Measurements from ENCODE around the gene VPS33B. TPM values are rescaled to one million over a fixed set of nuclear protein-coding genes. Genes with fewer than 3 reads are reported as not detected.

The VPS33B gene
- total and polyA plus RNA-seq, 2 of the 13 experiments (the other 11 are each of a cell fraction or from before 2014, with no cell fraction given) = 15.8 to 16.5 TPM

GRCh38 chr15:90970274-90970673, 52.1 kb downstream of the VPS33B start:
- Histone ChIP-seq H2AFZ (ENCODE audit: low read length) (no peak overlapping the region), H3K9ac (ENCODE audit: insufficient read depth, low read depth, low read length) (no peak overlapping the region), H3K4me1 (ENCODE audit: insufficient read depth, low read length) (no peaks in the 10 kb centered on the region), H3K4me2 (ENCODE audit: low read depth, low read length) (no peak overlapping the region), H4K20me1 (ENCODE audit: insufficient read depth, low read length) (no peaks in the 10 kb centered on the region; the same call in 1 of the 2 replicates), H3K79me2 (ENCODE audit: insufficient read depth, low read length) (no peaks in the 10 kb centered on the region), H3K27me3 (ENCODE audit: control insufficient read depth in 1 of 2, insufficient read depth in 2 of 2, low read length in 2 of 2) (no peaks in the 10 kb centered on the region), H3K27ac (ENCODE audit: extremely low read length, insufficient read depth, low read length) (no peak overlapping the region), H3K4me3 (replicated peaks in 1 of 3; ENCODE audit: insufficient read depth in 1 of 3, low read depth in 2 of 3, low read length in 3 of 3) (no peak overlapping the region), H3K36me3 (replicated peaks in 1 of 2; ENCODE audit: control insufficient read depth in 1 of 2, insufficient read depth in 2 of 2, low read length in 2 of 2) (peaks cover 24 to 75% of the 10 kb centered on the region in 2 experiments), H3K9me3 (ENCODE audit: low read length) (no peaks in the 10 kb centered on the region)
- ATAC-seq (no peak), DNase-seq (ENCODE audit: low spot score) (no peak), FAIRE-seq (no peak)
- CTCF ChIA-PET (ENCODE audit: low intra/inter-chr PET ratio, low total read pairs) = no interaction called here
- BruUV-seq (replicated peaks) = no TSS peak
- intact Hi-C loops (cut with micrococcal nuclease; ENCODE audit: unreplicated experiment) = no loop called here
- 97% methylated on average over 7 of the region's 7 CpGs for WGBS (ENCODE audit: low lambda C conversion rate)
- POLR2A ChIA-PET = no interaction called here
- in situ Hi-C loops (cut with HindIII; ENCODE audit: extremely low pct_ligation_motif_present, low pct_unique_long_range_greater_than_20kb) = no loop called here
- TF ChIP-seq ZNF709 (CRISPR knock-in tag; IDR thresholded peaks at IDR 0.05) (no peak), ZNF510 (CRISPR knock-in tag; IDR thresholded peaks at IDR 0.05; ENCODE audit: low read depth) (no peak), GLMP (CRISPR knock-in tag; IDR thresholded peaks at IDR 0.05; ENCODE audit: borderline replicate concordance) (no peak), ZNF44 (CRISPR knock-in tag; IDR thresholded peaks at IDR 0.05) (no peak), ZNF10 (CRISPR knock-in tag; IDR thresholded peaks at IDR 0.05; ENCODE audit: borderline replicate concordance, low read depth) (no peak), HHEX (CRISPR knock-in tag; IDR thresholded peaks at IDR 0.05) (no peak), CREBL2 (CRISPR knock-in tag; IDR thresholded peaks at IDR 0.05; ENCODE audit: borderline replicate concordance) (no peak), ZC3H13 (CRISPR knock-in tag; IDR thresholded peaks at IDR 0.05) (no peak), ZNF83 (CRISPR knock-in tag; IDR thresholded peaks at IDR 0.05; ENCODE audit: borderline replicate concordance) (no peak), NPAS2 (CRISPR knock-in tag; IDR thresholded peaks at IDR 0.05; ENCODE audit: borderline replicate concordance) (no peak), SATB2 (CRISPR knock-in tag; IDR thresholded peaks at IDR 0.05) (no peak), CTCF (CRISPR knock-in tag; IDR thresholded peaks at IDR 0.05) (no peak), KDM1A (CRISPR knock-in tag; IDR thresholded peaks at IDR 0.05) (no peak), ZNF354B (CRISPR knock-in tag; IDR thresholded peaks at IDR 0.05) (no peak), CBFB (CRISPR knock-in tag; IDR thresholded peaks at IDR 0.05) (no peak)
- TF ChIP-seq, protein P1, sequence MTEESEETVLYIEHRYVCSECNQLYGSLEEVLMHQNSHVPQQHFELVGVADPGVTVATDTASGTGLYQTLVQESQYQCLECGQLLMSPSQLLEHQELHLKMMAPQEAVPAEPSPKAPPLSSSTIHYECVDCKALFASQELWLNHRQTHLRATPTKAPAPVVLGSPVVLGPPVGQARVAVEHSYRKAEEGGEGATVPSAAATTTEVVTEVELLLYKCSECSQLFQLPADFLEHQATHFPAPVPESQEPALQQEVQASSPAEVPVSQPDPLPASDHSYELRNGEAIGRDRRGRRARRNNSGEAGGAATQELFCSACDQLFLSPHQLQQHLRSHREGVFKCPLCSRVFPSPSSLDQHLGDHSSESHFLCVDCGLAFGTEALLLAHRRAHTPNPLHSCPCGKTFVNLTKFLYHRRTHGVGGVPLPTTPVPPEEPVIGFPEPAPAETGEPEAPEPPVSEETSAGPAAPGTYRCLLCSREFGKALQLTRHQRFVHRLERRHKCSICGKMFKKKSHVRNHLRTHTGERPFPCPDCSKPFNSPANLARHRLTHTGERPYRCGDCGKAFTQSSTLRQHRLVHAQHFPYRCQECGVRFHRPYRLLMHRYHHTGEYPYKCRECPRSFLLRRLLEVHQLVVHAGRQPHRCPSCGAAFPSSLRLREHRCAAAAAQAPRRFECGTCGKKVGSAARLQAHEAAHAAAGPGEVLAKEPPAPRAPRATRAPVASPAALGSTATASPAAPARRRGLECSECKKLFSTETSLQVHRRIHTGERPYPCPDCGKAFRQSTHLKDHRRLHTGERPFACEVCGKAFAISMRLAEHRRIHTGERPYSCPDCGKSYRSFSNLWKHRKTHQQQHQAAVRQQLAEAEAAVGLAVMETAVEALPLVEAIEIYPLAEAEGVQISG (CRISPR knock-in tag; IDR thresholded peaks at IDR 0.05) = no peak
- TF ChIP-seq, protein P2, sequence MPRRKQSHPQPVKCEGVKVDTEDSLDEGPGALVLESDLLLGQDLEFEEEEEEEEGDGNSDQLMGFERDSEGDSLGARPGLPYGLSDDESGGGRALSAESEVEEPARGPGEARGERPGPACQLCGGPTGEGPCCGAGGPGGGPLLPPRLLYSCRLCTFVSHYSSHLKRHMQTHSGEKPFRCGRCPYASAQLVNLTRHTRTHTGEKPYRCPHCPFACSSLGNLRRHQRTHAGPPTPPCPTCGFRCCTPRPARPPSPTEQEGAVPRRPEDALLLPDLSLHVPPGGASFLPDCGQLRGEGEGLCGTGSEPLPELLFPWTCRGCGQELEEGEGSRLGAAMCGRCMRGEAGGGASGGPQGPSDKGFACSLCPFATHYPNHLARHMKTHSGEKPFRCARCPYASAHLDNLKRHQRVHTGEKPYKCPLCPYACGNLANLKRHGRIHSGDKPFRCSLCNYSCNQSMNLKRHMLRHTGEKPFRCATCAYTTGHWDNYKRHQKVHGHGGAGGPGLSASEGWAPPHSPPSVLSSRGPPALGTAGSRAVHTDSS (CRISPR knock-in tag; conservative IDR thresholded peaks at IDR 0.05) = no peak
